Measurements from ENCODE around the gene FOXP1. TPM values are rescaled to one million over a fixed set of nuclear protein-coding genes. Genes with fewer than 3 reads are reported as not detected.
"Not testable (repeated sequence)": the region's sequence is repeated elsewhere in the genome, so short reads cannot be mapped to it uniquely, and the experiment has no call there.

Gene FOXP1
- total RNA-seq, 1 donor from 2014 or later: 26.1 TPM

GRCh38 chr3:71351403-71352149 is 232.0 kb downstream of the FOXP1 start:
- ATAC-seq (peak; percentile 74), DNase-seq (ENCODE audit: low spot score) (no peak)

- no peak for DNase-seq (ENCODE audit: low spot score)
These were observed 232.5 kb downstream of the FOXP1 start for GRCh38 chr3:71350998-71351397.

GRCh38 chr3:71348831-71349230 is 234.7 kb downstream of the FOXP1 start:
- DNase-seq (ENCODE audit: low spot score) (no peak), ATAC-seq (no peak)

More at GRCh38 chr3:71350998-71351397, 232.5 kb downstream of the FOXP1 start:
- peak; percentile 16 for ATAC-seq

DNA sequence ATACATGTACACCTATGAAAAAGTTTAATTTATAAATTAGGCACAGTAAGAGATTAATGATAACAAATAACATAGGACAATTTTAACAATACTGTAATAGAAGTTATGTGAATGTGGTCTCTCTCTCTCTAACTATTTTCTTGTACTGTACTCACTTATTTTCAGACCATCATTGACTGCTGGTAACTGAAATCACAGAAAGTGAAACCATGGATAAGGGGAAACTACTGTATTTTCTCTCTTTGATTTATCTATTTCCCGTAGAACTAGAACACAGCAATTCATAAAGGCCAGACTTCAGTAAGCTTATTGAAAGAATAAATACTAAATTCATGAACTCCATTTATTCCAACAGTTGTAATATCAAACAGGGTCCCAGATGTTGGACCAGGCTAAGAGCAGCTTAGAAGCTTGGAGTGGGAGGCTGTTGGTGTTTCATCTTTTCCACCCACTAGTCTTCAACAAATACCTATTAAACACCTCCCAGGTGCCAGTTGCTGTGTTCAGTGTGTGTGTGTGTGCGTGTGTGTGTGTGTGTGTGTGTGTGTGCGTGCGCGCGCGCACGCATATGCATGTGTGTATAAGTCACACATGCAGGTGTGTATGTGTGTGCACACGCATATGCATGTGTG is 235.4 kb downstream of the FOXP1 start:
- no peak for DNase-seq (ENCODE audit: low spot score)

GRCh38 chr3:71346061-71346460 is 237.5 kb downstream of the FOXP1 start:
- ATAC-seq: no peak
- DNase-seq (ENCODE audit: low spot score): no peak

More for the DNA sequence above, 235.4 kb downstream of the FOXP1 start:
- ATAC-seq: no peak

GRCh38 chr3:71345429-71346040 is 238.0 kb downstream of the FOXP1 start:
- ATAC-seq (no peak), DNase-seq (ENCODE audit: low spot score) (no peak)

- no peak for ATAC-seq
- DNase-seq (ENCODE audit: low spot score): no peak
These were observed 241.8 kb downstream of the FOXP1 start for GRCh38 chr3:71341721-71342120.

GRCh38 chr3:71339049-71339448 is 244.5 kb downstream of the FOXP1 start:
- DNase-seq (ENCODE audit: low spot score) (no peak), ATAC-seq (no peak)

DNA sequence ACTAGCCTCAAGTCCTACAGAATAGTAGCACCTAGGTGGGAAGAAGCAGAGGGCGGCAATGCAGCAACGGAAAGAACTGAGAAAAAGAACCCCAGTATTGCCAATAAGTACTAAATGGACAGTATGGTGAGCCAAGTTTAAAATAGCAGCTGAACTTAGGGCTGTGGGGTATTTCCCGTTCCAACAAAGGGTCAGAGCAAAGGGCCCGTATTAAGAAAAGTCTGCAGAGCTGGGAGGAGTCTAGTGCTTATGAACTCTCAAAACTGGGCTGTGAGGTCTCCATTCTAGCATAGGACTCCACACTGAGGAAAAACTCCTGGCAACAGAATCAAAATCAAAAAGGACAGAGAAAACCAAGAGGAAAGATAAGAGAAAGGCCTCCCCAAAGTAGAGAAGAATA is 250.7 kb downstream of the FOXP1 start:
- ATAC-seq: no peak

GRCh38 chr3:71330909-71331308 is 252.6 kb downstream of the FOXP1 start:
- ATAC-seq: no peak
- no peak for DNase-seq (ENCODE audit: low spot score)

More for the DNA sequence above, 250.7 kb downstream of the FOXP1 start:
- no peak for DNase-seq (ENCODE audit: low spot score)

DNA sequence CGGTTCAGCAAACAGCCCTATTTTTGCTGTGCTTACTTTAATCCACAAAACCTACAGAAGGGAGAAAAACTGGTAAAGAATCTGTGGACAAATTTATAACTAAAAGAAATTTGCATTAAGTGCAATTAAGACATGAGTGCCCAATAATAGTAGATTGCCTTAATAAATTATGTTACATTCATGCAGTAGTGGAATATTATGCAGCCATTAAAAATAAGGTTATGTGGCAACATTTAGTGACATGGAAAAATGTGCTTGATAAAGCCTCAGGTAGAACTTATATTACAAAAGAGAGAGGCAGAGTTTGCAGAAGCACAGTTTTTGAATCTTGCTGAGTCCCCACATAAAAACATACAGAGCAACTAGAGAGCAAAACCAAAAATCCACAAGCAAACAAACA is 253.0 kb downstream of the FOXP1 start:
- ATAC-seq: no peak

GRCh38 chr3:71329817-71330216 is 253.7 kb downstream of the FOXP1 start:
- DNase-seq (ENCODE audit: low spot score) (no peak), ATAC-seq (no peak)

More for the DNA sequence above, 253.0 kb downstream of the FOXP1 start:
- no peak for DNase-seq (ENCODE audit: low spot score)

DNA sequence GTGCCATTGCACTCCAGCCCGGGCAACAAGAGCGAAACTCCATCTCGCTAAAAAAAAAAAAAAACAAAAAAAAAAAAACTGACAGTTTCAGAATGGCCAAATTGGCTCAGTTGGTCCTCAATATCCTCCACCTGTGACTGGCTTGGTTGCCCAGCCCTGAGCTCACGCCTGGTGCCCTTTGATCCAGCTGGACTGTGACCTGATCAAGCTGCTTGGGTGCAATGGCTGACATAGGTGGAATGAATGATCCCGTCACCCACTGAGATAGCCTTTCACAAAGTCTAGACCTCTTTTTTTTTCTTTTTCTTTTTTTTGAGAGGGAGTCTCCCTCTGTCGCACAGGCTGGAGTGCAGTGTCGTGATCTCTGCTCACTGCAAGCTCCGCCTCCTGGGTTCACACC is 254.6 kb downstream of the FOXP1 start:
- peak; percentile 73 for DNase-seq (ENCODE audit: low spot score)
- peak; percentile 99 for ATAC-seq

DNA sequence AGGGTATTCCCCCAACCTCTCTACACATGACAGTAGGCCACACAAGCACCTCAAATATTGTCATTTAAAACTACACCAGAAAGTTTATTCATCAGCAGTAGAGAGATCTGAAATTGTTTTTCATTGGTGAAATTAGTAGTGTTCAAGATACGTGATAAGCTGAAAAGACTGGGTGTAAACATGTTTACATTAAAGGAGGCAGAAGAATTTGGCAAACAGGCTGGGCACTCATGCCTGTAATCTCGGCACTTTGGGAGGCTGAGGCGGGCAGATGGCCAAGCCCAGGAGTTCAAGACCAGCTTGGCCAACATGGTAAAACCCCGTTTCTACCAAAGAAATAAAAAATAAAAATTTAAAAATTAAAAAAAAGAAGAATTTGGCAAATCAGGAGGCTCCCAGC is 255.6 kb downstream of the FOXP1 start:
- ATAC-seq (no peak), DNase-seq (ENCODE audit: low spot score) (no peak)

- no peak for ATAC-seq
- DNase-seq (ENCODE audit: low spot score): no peak
These were observed 257.8 kb downstream of the FOXP1 start for GRCh38 chr3:71325715-71326114.

- not testable (repeated sequence) for ATAC-seq; DNase-seq (ENCODE audit: low spot score)
These were observed 259.3 kb downstream of the FOXP1 start for GRCh38 chr3:71324224-71324623.

DNA sequence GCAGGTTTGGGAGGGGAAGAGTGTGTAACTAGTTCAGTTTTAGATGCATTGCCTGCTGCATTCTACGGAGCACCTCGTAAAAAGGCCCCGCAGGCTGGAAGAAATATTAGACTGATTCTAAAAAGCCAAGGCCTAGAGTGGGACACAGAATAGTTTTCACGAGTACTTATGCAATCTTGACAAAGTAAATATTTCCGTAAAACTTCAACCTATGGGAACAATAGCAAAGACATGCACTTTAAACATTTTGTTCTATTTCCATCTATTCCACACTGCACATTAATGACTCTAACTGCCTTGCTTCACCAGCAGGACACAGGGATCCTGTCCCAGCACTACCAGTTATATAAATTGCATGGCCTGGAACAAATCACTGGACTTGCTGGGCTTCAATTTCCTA is 260.0 kb downstream of the FOXP1 start:
- no peak for DNase-seq (ENCODE audit: low spot score)
- no peak for ATAC-seq

- no peak for ATAC-seq
- no peak for DNase-seq (ENCODE audit: low spot score)
These were observed 261.4 kb downstream of the FOXP1 start for GRCh38 chr3:71322154-71322553.

DNA sequence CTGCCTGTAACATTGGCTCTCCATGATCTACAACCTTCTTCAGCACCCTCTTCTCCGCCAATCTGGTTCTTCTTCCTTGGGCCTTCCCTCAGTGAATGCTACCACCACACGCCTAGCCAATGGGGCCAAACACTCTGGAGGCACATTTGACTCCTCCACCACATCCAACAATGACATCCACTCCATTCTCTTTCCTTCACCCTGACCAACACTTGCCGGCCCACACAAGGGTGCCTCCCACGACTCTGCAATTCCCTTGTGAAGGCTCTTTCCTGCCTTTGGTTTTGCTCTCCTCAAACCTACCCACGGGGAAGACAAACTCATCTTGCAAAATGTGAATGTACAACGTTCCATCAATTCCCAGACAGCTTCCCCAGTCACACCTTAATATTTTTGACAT is 263.8 kb downstream of the FOXP1 start:
- ATAC-seq (no peak), DNase-seq (ENCODE audit: low spot score) (no peak)

DNA sequence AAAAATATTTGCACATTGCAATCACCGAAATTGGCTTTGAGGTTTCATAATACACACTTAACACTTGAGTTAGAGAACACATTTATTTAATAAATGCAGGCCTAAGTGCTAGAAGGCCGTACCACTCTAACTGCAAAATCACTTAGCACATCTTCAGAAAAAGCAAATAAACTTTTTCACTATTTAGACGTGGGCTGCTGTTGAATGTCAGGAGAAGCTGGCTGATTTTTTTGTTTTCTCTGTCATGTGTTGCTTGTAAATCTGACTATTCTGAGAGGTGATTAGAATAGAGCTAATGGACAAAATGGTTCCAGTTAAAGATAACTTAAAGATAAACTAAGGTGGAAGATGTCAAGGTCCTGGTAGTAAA is 265.1 kb downstream of the FOXP1 start:
- DNase-seq (ENCODE audit: low spot score) (no peak), ATAC-seq (peak; percentile 27)

DNA sequence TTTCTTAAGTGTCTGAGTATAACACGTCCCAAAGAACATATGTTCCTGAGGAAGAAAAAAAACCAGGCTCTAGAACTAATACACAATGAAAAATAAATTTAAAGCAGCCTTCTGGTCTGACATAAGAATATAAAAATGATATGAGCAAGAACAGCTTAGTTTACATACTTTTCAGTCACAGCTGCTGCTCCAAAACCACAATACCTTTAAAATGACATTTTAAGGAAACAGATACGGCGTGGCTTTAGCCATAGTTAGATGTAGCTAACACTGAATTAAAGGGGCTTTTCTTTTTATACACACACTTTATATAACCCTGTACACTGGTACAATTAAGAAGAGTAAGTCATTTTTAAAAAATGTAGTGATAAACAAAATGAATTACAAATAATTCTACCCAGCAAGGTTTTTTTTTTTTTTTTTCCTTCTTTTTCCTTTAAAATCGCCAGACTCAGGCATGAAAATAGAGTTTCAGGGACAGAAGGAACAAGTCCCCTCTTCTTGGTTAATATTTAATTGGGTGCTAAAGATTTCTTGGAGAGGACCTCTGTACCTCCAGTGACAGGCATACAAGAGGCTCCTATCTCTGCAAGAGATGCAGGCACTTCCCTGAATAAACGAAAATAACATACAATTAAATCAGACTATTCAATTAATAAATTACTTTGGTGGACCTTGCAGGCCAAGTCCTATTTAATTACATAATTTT is 265.6 kb downstream of the FOXP1 start:
- peak; percentile 93 for ATAC-seq
- DNase-seq (ENCODE audit: low spot score): no peak
